ENCODE results near the gene ACTR8.

ACTR8 gene

GRCh38 chr3:53835257-53835656 lies 46.7 kb downstream of the ACTR8 start:
- DNase-seq (ENCODE audit: low read depth, low spot score): no peak

- no peak for DNase-seq (ENCODE audit: low read depth, low spot score)
These were observed 47.4 kb downstream of the ACTR8 start for GRCh38 chr3:53834429-53835095.

GRCh38 chr3:53833700-53834099 lies 48.3 kb downstream of the ACTR8 start:
- DNase-seq (ENCODE audit: low read depth, low spot score): no peak

GRCh38 chr3:53833053-53833645 lies 48.8 kb downstream of the ACTR8 start:
- DNase-seq (ENCODE audit: low read depth, low spot score): no peak

- DNase-seq (ENCODE audit: low read depth, low spot score): no peak
These were observed 51.0 kb downstream of the ACTR8 start for GRCh38 chr3:53830944-53831343.

- no peak for DNase-seq (ENCODE audit: low read depth, low spot score)
These were observed 52.3 kb downstream of the ACTR8 start for GRCh38 chr3:53829605-53830004.

- no peak for DNase-seq (ENCODE audit: low read depth, low spot score)
These were observed 53.4 kb downstream of the ACTR8 start for GRCh38 chr3:53828581-53828980.

- no peak for DNase-seq (ENCODE audit: low read depth, low spot score)
These were observed 55.9 kb downstream of the ACTR8 start for GRCh38 chr3:53826048-53826447.

GRCh38 chr3:53824795-53825194 lies 57.2 kb downstream of the ACTR8 start:
- DNase-seq (ENCODE audit: low read depth, low spot score): no peak

- DNase-seq (ENCODE audit: low read depth, low spot score): no peak
These were observed 57.8 kb downstream of the ACTR8 start for GRCh38 chr3:53823956-53824657.

GRCh38 chr3:53823026-53823955 lies 58.7 kb downstream of the ACTR8 start:
- DNase-seq (ENCODE audit: low read depth, low spot score): no peak

GRCh38 chr3:53822331-53822741 lies 59.6 kb downstream of the ACTR8 start:
- DNase-seq (ENCODE audit: low read depth, low spot score): no peak

GRCh38 chr3:53821631-53822121 lies 60.3 kb downstream of the ACTR8 start:
- no peak for DNase-seq (ENCODE audit: low read depth, low spot score)

GRCh38 chr3:53820756-53821580 lies 61.0 kb downstream of the ACTR8 start:
- no peak for DNase-seq (ENCODE audit: low read depth, low spot score)

- no peak for DNase-seq (ENCODE audit: low read depth, low spot score)
These were observed 61.9 kb downstream of the ACTR8 start for GRCh38 chr3:53820084-53820483.

- no peak for DNase-seq (ENCODE audit: low read depth, low spot score)
These were observed 62.6 kb downstream of the ACTR8 start for GRCh38 chr3:53819163-53819868.

GRCh38 chr3:53818221-53819162 lies 63.5 kb downstream of the ACTR8 start:
- no peak for DNase-seq (ENCODE audit: low read depth, low spot score)

GRCh38 chr3:53817809-53818208 lies 64.1 kb downstream of the ACTR8 start:
- no peak for DNase-seq (ENCODE audit: low read depth, low spot score)

GRCh38 chr3:53817211-53817610 lies 64.7 kb downstream of the ACTR8 start:
- DNase-seq (ENCODE audit: low read depth, low spot score): no peak
